ENCODE results near the gene SAP30.

SAP30 gene

GRCh38 chr4:173379929-173380328, 9.2 kb downstream of the SAP30 start:
- no peak overlapping the region for H3K4me3 ChIP-seq
- H3K36me3 ChIP-seq (ENCODE audit: insufficient read depth, low read length): peaks cover 46% of the 10 kb centered on the region
- H3K9me3 ChIP-seq (ENCODE audit: low read depth, low read length): no peaks in the 10 kb centered on the region
- no peak for TF ChIP-seq EZH2 (IDR thresholded peaks at IDR 0.05)
- TF ChIP-seq FOXP2 (optimal IDR thresholded peaks at IDR 0.05; ENCODE audit: control extremely low read depth, extremely low read length, insufficient read depth): no peak
- no peak for TF ChIP-seq POLR2AphosphoS5 (IDR thresholded peaks at IDR 0.05; ENCODE audit: borderline replicate concordance, low read depth, low read length)
- DNase-seq (ENCODE audit: low read depth, low spot score): no peak
- no peak overlapping the region for H3K27ac ChIP-seq
- H3K9ac ChIP-seq (ENCODE audit: insufficient read length): no peak overlapping the region

- DNase-seq (ENCODE audit: low read depth, low spot score): no peak
- TF ChIP-seq FOXP2 (optimal IDR thresholded peaks at IDR 0.05; ENCODE audit: control extremely low read depth, extremely low read length, insufficient read depth) (no peak), POLR2AphosphoS5 (IDR thresholded peaks at IDR 0.05; ENCODE audit: borderline replicate concordance, low read depth, low read length) (no peak), EZH2 (IDR thresholded peaks at IDR 0.05) (no peak)
- no peak overlapping the region for H3K9ac ChIP-seq (ENCODE audit: insufficient read length)
- 0 out of 2 replicates have a peak overlapping the region, but pooled peaks have one; percentile 7 for H3K27ac ChIP-seq
- H3K4me3 ChIP-seq: no peak overlapping the region
- peaks cover 36% of the 10 kb centered on the region for H3K36me3 ChIP-seq (ENCODE audit: insufficient read depth, low read length)
- no peaks in the 10 kb centered on the region for H3K9me3 ChIP-seq (ENCODE audit: low read depth, low read length)
Measured at GRCh38 chr4:173380987-173381386, 10.2 kb downstream of the SAP30 start.

- Histone ChIP-seq H3K36me3 (ENCODE audit: insufficient read depth, low read length) (peaks cover 32% of the 10 kb centered on the region), H3K27ac (no peak overlapping the region), H3K9me3 (ENCODE audit: low read depth, low read length) (no peaks in the 10 kb centered on the region), H3K9ac (ENCODE audit: insufficient read length) (no peak overlapping the region), H3K4me3 (no peak overlapping the region)
- no peak for TF ChIP-seq POLR2AphosphoS5 (IDR thresholded peaks at IDR 0.05; ENCODE audit: borderline replicate concordance, low read depth, low read length)
- TF ChIP-seq EZH2 (IDR thresholded peaks at IDR 0.05): no peak
- no peak for TF ChIP-seq FOXP2 (optimal IDR thresholded peaks at IDR 0.05; ENCODE audit: control extremely low read depth, extremely low read length, insufficient read depth)
- DNase-seq (ENCODE audit: low read depth, low spot score): no peak
Measured at GRCh38 chr4:173381610-173382009, 10.9 kb downstream of the SAP30 start.

GRCh38 chr4:173382349-173382748, 11.6 kb downstream of the SAP30 start:
- Histone ChIP-seq H3K4me3 (no peak overlapping the region), H3K9ac (ENCODE audit: insufficient read length) (no peak overlapping the region), H3K36me3 (ENCODE audit: insufficient read depth, low read length) (peaks cover 28% of the 10 kb centered on the region), H3K9me3 (ENCODE audit: low read depth, low read length) (no peaks in the 10 kb centered on the region), H3K27ac (no peak overlapping the region)
- TF ChIP-seq FOXP2 (optimal IDR thresholded peaks at IDR 0.05; ENCODE audit: control extremely low read depth, extremely low read length, insufficient read depth) (no peak), EZH2 (IDR thresholded peaks at IDR 0.05) (no peak), POLR2AphosphoS5 (IDR thresholded peaks at IDR 0.05; ENCODE audit: borderline replicate concordance, low read depth, low read length) (no peak)
- no peak for DNase-seq (ENCODE audit: low read depth, low spot score)

GRCh38 chr4:173386751-173387150, 16.0 kb downstream of the SAP30 start:
- DNase-seq (ENCODE audit: low read depth, low spot score): no peak
- Histone ChIP-seq H3K27ac (no peak overlapping the region), H3K36me3 (ENCODE audit: insufficient read depth, low read length) (peaks cover 5% of the 10 kb centered on the region), H3K9ac (ENCODE audit: insufficient read length) (no peak overlapping the region), H3K4me3 (no peak overlapping the region), H3K9me3 (ENCODE audit: low read depth, low read length) (no peaks in the 10 kb centered on the region)
- TF ChIP-seq FOXP2 (optimal IDR thresholded peaks at IDR 0.05; ENCODE audit: control extremely low read depth, extremely low read length, insufficient read depth) (no peak), EZH2 (IDR thresholded peaks at IDR 0.05) (no peak), POLR2AphosphoS5 (IDR thresholded peaks at IDR 0.05; ENCODE audit: borderline replicate concordance, low read depth, low read length) (no peak)

- Histone ChIP-seq H3K9ac (ENCODE audit: insufficient read length) (no peak overlapping the region), H3K4me3 (no peak overlapping the region), H3K9me3 (ENCODE audit: low read depth, low read length) (no peaks in the 10 kb centered on the region), H3K36me3 (ENCODE audit: insufficient read depth, low read length) (peaks cover 13% of the 10 kb centered on the region; the same call in 1 of the 2 replicates), H3K27ac (no peak overlapping the region)
- no peak for DNase-seq (ENCODE audit: low read depth, low spot score)
- TF ChIP-seq EZH2 (IDR thresholded peaks at IDR 0.05): no peak
- no peak for TF ChIP-seq POLR2AphosphoS5 (IDR thresholded peaks at IDR 0.05; ENCODE audit: borderline replicate concordance, low read depth, low read length)
Measured at GRCh38 chr4:173391701-173392100, 20.9 kb downstream of the SAP30 start.

- Histone ChIP-seq H3K9me3 (ENCODE audit: low read depth, low read length) (no peaks in the 10 kb centered on the region), H3K9ac (ENCODE audit: insufficient read length) (peak overlapping the region; percentile 12), H3K27ac (peak overlapping the region; percentile 28; the same call in 1 of the 2 replicates), H3K36me3 (ENCODE audit: insufficient read depth, low read length) (peaks cover 5% of the 10 kb centered on the region; the same call in 1 of the 2 replicates), H3K4me3 (no peak overlapping the region; the same call in 1 of the 2 replicates)
- no peak for DNase-seq (ENCODE audit: low read depth, low spot score)
- no peak for TF ChIP-seq POLR2AphosphoS5 (IDR thresholded peaks at IDR 0.05; ENCODE audit: borderline replicate concordance, low read depth, low read length)
- TF ChIP-seq FOXP2 (optimal IDR thresholded peaks at IDR 0.05; ENCODE audit: control extremely low read depth, extremely low read length, insufficient read depth): no peak
- TF ChIP-seq EZH2 (IDR thresholded peaks at IDR 0.05): no peak
Measured at GRCh38 chr4:173397604-173398003, 26.9 kb downstream of the SAP30 start.

- Histone ChIP-seq H3K36me3 (ENCODE audit: insufficient read depth, low read length) (peaks cover 3% of the 10 kb centered on the region; the same call in 1 of the 2 replicates), H3K4me3 (no peak overlapping the region; the same call in 1 of the 2 replicates), H3K27ac (peak overlapping the region; percentile 28; the same call in 1 of the 2 replicates), H3K9ac (ENCODE audit: insufficient read length) (no peak overlapping the region), H3K9me3 (ENCODE audit: low read depth, low read length) (no peaks in the 10 kb centered on the region)
- TF ChIP-seq FOXP2 (optimal IDR thresholded peaks at IDR 0.05; ENCODE audit: control extremely low read depth, extremely low read length, insufficient read depth) (no peak), EZH2 (IDR thresholded peaks at IDR 0.05) (no peak), POLR2AphosphoS5 (IDR thresholded peaks at IDR 0.05; ENCODE audit: borderline replicate concordance, low read depth, low read length) (no peak)
- DNase-seq (ENCODE audit: low read depth, low spot score): no peak
Measured at GRCh38 chr4:173398220-173398619, 27.5 kb downstream of the SAP30 start.

Measured in SK-N-MC (cell line).